CD4-positive, alpha-beta T cell treated with Interleukin-10 for 1 hour (primary cell): Measurements from ENCODE around the gene RASL11A.
"Not testable (repeated sequence)": the region's sequence is repeated elsewhere in the genome, so short reads cannot be mapped to it uniquely, and the experiment has no call there.

ENCODE experiments used
- DNase-seq: peaks from one replicate; pipeline ENCODE4 v3.0.0-alpha.2; 2020

Gene RASL11A

DNA sequence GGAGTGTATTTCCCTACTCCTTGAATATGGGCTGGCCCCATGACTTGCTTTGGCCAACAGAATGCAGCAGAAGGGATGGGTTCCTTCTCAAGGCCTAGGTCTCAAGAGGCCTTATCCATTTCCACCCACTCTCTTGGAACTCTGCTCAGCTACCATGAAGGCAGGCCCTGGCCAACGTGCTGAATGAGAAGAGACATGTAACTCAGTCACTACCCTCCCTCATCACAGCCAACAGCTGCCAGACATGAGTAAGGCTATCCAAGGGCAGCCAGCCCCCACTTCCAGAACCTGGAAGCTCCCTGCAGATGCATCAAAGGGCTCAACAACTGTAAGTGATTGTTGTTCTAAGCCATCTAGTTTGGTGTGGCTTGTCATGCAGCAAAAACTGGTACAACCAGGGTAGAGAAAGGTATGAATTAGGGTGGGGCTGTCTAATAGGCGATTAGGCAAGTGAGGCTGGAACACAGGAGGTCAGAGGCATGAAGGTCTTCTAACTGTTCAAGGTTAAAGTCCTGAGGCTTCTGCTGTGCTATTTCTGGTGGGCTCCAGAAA, 1.4 kb upstream of the RASL11A start:
- DNase-seq: no peak

GRCh38 chr13:27271570-27272096, 1.0 kb downstream of the RASL11A start:
- DNase-seq: no peak

- DNase-seq: no peak
These were observed 3.2 kb downstream of the RASL11A start for GRCh38 chr13:27273658-27274425.

- DNase-seq: no peak
These were observed 4.0 kb downstream of the RASL11A start for GRCh38 chr13:27274631-27275030.

DNA sequence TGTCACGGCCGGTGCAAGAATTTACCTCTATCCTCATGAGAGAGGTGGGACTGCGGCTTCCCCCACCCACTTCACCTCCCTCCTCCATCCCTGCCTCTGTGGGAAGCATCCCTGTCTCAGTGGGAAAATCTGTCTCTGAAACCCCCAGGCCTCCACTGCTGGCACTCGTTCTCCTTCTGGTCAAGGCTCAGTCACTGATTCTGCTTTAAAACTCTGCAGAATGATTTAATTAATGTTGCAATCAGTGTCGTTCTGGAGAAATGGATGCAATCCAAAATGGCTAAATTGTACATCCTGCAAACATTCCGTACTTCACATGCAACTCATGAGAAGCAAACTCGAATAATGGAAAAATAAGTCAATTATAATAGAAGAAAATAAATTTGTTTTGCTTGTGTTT, 5.6 kb downstream of the RASL11A start:
- DNase-seq: no peak

DNA sequence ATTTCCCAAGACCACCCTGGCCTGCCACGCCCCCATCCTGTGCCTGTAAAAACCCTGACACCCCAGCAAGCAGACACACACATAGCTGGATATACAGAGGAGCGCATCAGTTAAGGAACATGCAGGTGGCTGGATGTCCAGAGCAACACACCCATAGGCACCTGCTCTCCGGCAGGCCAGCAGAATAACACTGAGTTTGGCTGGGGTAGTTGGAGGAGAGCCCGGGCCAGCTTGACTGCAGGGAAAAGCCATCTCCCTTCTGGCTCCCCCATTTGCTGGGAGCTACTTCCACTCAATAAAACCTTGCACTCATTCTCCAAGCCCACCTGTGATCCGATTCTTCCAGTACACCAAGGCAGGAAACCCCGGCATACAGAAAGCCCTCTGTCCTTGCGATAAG, 8.9 kb downstream of the RASL11A start:
- no peak for DNase-seq

- no peak for DNase-seq
These were observed 9.5 kb downstream of the RASL11A start for GRCh38 chr13:27280009-27280656.

DNA sequence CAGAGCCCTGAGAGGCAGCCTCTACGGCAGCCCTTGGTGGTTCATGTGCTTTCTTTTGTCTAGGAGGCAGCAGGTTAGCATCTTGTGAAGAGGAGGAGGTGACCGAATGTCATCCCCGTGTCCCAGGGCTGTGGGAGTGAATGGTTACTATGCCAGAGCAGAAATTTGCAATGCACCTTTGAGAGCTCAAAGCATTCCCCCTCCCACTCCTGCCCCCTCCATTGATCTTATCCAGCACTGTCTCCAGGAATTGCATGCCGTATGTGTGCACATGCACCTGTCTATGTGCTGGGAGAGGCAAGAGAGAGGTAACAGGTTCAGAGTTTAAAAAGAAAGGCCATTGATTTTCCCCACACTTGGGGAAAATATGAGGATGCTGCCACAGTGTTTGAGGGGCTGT, 10.2 kb downstream of the RASL11A start:
- DNase-seq: no peak

- DNase-seq: no peak
These were observed 10.8 kb downstream of the RASL11A start for GRCh38 chr13:27281420-27281819.

- no peak for DNase-seq
These were observed 13.4 kb downstream of the RASL11A start for GRCh38 chr13:27283906-27284493.

- no peak for DNase-seq
These were observed 17.8 kb downstream of the RASL11A start for GRCh38 chr13:27288392-27288791.

- DNase-seq: no peak
These were observed 18.5 kb downstream of the RASL11A start for GRCh38 chr13:27289011-27289665.

- DNase-seq: no peak
These were observed 20.1 kb downstream of the RASL11A start for GRCh38 chr13:27290715-27291114.

GRCh38 chr13:27291967-27292366, 21.3 kb downstream of the RASL11A start:
- not testable (repeated sequence) for DNase-seq

DNA sequence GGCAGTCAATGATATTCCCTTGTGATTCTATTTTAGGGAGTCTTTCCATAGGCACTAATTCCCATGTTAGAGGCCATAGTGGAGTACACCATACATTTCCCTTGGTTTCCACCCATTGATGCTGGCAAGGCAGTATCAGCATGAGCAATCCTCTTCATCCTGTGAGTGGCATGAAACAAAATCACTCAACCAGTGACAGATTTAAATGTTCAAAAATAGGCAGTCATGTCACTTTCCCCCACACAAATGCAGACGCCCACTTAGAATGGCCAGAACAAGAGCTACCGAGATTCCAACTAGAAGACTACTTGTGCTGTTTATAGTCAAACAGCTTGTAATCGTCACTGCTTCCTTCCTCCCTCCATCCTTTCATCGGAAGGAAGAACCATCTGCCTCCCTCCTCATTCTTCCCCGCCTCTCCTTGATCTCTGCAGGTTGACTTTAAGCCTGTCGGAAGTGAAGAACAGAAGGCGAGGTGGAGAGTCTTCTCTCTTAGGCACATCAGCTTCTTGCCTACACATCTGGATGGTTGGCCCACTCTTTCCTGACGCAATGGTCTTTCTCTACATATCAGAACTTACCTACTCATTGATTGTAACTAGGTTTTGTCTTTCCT, 22.6 kb downstream of the RASL11A start:
- no peak for DNase-seq

DNA sequence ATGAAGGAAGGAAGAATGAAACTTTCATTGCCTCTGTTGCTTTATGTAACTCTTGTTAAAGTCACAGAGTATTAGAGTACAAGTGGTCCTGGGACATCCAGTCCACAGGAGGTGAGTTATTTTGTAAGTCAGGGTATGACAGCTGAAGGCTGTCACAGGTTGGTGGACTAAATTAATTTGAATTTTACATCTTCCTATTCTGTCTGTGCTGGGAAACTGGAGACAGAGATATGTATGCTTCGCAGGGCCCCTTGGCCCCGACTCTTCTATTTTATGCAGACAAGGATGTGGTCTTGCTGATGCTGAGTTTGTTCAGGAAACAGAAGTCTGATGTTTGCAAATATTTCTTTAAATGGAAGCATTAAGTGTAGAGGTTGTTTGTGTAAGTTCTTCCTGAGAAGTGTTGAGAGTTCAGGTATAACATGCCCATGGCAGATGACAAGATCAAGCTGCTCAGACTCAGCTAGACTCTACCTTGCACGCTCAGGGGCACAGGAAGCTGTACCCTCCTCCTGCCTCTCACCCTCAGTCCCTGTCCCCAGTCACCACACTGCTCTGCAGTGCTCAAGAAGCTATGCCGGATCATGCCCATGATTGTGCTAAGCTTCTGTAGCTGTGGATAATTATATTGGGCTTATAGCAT, 23.4 kb downstream of the RASL11A start:
- DNase-seq: no peak

DNA sequence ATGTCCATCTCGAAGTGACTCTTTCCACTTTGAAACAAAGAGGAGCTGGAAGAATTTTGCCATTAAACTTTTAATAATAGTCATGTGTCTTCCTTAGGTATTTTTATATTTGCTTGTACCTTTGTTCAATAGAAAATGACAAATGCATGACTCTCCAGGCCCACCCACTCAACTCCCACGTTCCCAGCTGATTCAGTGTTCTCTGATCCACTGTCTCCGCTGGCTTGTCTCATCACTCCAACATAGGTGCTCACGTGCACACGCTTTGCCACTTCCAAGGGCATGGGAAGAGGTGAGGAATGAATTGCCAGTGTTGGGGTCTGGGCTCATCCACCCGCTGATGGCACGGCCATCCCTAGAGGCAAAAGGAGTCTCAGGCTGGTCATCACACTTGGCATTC, 24.5 kb downstream of the RASL11A start:
- DNase-seq: no peak

- no peak for DNase-seq
These were observed 25.0 kb downstream of the RASL11A start for GRCh38 chr13:27295660-27296059.

DNA sequence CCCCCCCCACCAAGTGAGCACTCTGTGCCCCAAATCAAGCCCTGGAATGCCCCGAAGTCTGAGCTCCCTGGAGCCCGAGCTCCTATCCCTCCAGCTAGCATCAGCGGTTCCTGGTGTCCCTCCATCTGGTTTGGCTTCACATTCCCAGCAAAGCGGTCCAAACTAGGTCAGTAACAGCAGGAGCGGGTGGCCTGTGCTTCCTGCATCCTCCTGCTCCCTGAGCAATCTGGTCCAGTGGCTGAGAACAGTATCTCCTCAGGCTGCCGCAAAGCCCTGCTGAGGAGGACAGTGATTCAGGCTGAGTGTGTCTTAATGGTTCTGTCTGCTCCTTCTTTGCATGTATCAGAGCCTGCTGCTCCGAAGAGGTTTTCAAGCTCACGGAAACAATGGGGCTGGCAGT, 25.9 kb downstream of the RASL11A start:
- no peak for DNase-seq

GRCh38 chr13:27298849-27299248, 28.2 kb downstream of the RASL11A start:
- no peak for DNase-seq

GRCh38 chr13:27300406-27300805, 29.8 kb downstream of the RASL11A start:
- not testable (repeated sequence) for DNase-seq

GRCh38 chr13:27300941-27301586, 30.4 kb downstream of the RASL11A start:
- DNase-seq: no peak
